22Rv1 (cell line): ENCODE measurements around the gene KCNQ5.

Source experiments
- H3K27ac ChIP-seq: fragments of 450-650 bp; 2 replicates; pipeline ENCODE4 v1.5.1; 2017
- ZFX ChIP-seq: fragments of 450-650 bp; IDR thresholded peaks from 2 replicates; pipeline ENCODE4 v1.6.1; 2017; ENCODE audit warnings: antibody characterized with exemption, borderline replicate concordance
- TF ChIP-seq, protein P1 (sequence below): fragments of 450-650 bp; IDR thresholded peaks from 2 replicates; pipeline ENCODE4 v1.5.1; 2017; ENCODE audit warnings: mild to moderate bottlenecking

KCNQ5 gene

DNA sequence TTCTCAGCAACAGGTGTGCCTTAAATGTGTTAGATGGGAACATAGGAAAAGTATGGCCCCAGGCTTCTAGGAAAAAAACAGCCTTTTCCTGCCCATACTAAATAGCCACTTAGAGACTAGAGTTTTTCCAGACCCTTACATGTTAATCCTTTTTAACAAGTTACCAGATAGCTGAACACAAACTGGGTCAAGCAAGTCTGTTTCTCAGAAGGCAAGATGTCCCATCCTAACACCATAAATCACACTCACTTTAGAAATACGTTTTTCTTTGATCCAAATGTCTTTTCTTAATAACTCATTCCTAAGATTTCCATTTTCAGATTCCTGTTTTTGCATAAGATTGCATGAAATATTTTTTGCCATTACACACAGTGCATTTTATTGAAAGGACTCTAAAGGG lies 241.3 kb downstream of the KCNQ5 start:
- TF ChIP-seq ZFX: no peak
- TF ChIP-seq, protein P1, sequence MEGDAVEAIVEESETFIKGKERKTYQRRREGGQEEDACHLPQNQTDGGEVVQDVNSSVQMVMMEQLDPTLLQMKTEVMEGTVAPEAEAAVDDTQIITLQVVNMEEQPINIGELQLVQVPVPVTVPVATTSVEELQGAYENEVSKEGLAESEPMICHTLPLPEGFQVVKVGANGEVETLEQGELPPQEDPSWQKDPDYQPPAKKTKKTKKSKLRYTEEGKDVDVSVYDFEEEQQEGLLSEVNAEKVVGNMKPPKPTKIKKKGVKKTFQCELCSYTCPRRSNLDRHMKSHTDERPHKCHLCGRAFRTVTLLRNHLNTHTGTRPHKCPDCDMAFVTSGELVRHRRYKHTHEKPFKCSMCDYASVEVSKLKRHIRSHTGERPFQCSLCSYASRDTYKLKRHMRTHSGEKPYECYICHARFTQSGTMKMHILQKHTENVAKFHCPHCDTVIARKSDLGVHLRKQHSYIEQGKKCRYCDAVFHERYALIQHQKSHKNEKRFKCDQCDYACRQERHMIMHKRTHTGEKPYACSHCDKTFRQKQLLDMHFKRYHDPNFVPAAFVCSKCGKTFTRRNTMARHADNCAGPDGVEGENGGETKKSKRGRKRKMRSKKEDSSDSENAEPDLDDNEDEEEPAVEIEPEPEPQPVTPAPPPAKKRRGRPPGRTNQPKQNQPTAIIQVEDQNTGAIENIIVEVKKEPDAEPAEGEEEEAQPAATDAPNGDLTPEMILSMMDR: no peak
- no peak overlapping the region for H3K27ac ChIP-seq

DNA sequence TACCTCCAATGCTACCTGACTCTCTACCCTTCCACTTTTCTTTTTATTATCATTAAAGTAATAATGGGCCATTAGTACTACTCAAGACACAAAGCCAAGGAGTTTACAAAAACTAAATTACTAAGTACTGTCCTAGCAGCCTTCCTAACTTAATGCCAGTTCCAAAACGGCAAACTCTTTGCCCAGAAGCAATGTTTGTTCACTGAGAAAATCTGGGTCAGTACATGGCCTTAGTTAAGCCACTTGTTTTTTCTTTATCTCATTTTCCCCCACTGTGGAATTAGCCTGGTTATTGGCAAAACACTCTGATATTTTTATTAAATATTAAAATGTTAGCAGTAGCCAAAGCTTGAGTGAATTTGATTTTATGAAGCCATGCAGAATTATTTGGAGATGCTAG lies 242.4 kb downstream of the KCNQ5 start:
- no peak overlapping the region for H3K27ac ChIP-seq
- no peak for TF ChIP-seq ZFX
- TF ChIP-seq, protein P1: no peak

DNA sequence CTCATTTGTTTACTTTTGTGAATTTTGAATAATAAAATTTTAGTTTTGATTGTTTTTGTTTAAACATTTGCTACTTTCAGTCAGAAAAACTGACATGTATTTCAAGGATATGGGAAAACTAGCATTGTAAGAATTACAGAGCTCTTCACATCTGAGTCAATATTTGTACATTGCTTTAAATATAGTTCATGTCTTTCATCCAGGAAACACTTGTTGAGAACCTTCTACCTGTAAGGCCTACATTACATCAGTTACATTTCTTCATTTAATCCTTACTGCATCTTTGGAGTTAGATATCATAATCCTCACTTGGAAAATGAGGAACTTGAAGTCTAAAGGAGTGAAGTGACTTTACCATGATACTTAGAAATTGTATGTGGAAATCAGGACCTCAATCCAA lies 242.9 kb downstream of the KCNQ5 start:
- no peak overlapping the region for H3K27ac ChIP-seq
- TF ChIP-seq, protein P1: no peak
- TF ChIP-seq ZFX: no peak

DNA sequence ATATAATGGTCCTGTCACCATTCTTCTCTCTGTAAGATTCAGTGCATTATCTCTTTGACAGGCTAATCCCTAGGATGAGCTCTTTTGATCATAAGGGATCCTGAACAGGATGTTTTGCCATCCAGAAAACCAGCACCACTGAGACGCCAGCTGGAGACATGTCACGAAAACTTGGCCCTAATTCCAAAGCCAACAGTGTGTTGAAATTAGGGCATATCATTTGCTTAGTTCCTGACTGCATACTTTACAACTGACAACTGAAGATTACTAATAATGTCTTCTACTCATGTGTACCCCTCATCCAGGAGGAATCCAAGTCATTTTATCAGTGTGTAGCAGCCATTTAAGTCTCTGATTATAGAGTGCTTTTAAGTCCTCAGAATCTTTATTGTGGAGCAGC lies 243.6 kb downstream of the KCNQ5 start:
- H3K27ac ChIP-seq: no peak overlapping the region
- TF ChIP-seq ZFX: no peak
- TF ChIP-seq, protein P1: no peak

DNA sequence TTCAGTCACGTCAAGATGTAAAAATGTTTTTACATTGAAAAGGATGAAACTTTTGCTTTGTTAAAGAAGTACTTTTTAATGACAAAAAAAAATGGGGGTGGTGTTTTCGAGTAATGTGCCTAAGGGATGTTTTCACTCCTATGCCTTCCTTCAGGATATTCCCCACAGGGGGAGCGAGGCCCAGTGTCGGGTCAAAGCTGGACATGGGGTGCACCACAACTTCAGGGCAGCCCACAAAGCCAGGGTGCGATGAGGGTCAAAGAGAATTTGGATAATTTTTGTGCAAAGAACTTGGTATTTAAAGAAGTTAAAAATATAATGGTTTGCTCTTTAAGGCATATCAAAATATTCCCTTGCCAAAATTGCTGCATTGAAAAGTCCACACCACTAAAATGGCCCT lies 247.8 kb downstream of the KCNQ5 start:
- H3K27ac ChIP-seq: no peak overlapping the region
- TF ChIP-seq ZFX: no peak
- TF ChIP-seq, protein P1: no peak

DNA sequence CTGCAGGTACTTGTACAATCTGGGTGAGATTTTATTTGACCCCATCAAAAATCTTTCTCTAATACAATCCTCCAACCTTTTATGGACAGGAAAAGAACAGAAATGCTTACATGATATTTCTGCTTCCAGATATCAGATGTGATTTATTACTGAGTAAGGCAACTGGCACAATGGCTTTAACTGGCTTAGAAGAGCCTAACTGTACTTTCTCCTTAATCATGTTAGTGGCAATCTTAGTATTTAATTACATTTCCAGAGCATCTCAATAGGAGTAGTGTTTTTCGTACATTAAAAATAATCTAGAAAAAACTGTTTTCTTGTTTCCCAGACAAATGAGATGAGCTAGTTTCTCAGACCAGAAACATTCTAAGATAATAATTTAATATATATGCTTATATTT lies 251.6 kb downstream of the KCNQ5 start:
- TF ChIP-seq ZFX: no peak
- TF ChIP-seq, protein P1: no peak
- H3K27ac ChIP-seq: no peak overlapping the region

DNA sequence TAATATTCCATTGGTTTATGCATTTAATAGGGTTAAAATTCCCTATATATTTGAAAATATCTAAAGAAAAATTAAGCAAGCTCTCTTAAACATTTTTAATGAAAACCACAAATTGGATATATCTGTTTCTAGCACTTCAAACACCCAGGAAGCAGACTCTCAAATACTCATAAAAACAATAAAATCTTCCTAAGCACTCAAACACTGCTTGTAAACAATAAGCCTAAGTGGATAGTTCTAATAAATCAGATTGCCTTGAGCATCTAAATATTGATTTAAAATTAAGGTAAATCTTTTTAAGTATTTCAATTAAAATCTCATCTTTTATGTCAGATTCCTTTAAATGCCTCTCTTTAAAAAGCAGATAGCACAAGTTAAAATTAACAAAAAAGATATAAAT lies 254.4 kb downstream of the KCNQ5 start:
- no peak overlapping the region for H3K27ac ChIP-seq
- TF ChIP-seq, protein P1: no peak
- no peak for TF ChIP-seq ZFX
